K562 (cell line): ENCODE data around the gene ASCL2. TPM values are rescaled to one million over a fixed set of nuclear protein-coding genes. Genes with fewer than 3 reads are reported as not detected.

ENCODE experiments used
- ATAC-seq: fragments of 200-7000 bp; cut with Tn5 transposase; 3 replicates; pipeline ENCODE4 v1.9.1; 2020; ENCODE audit warnings: moderate library complexity
- BruUV-seq: library from RNA; stranded (reverse); fragments of 400-500 nt; replicated peaks from 2 replicates; lab custom pipeline; 2021; lab: Mats Ljungman, UMichigan
- CTCF ChIA-PET: fragments of 300-600 bp; formaldehyde crosslinking; extraction: SDS; loops from one replicate; lab custom pipeline; 2021; ENCODE audit warnings: low intra/inter-chr PET ratio; lab: Yijun Ruan, JAX
- POLR2A ChIA-PET: fragments of 300-600, 350-650 bp; sonication (Branson Sonifier 250); formaldehyde crosslinking; extraction: SDS; loops from one replicate; lab custom pipeline; 2021; ENCODE audit warnings: antibody characterized with exemption, inconsistent platforms; lab: Yijun Ruan, JAX
- DNase-seq, 4 experiments: peaks; one replicate each; pipeline versions ENCODE4 v3.0.0 to v3.0.0-alpha.2; 2011 to 2018; ENCODE audit warnings: low spot score in 3 of 4, mixed read lengths in 3 of 4; ENCODE audit errors: extremely low read depth in 1 of 4
- FAIRE-seq: peaks from 2 replicates; lab custom pipeline; 2011; peaks lifted over from hg19 to GRCh38; lab: Jason Lieb, UNC
- H2AFZ ChIP-seq: 2 replicates; pipeline ENCODE4 v1.6.0; 2011; ENCODE audit warnings: low read depth, low read length, control low read depth, inconsistent platforms
- H3K27ac ChIP-seq: fragments of 200-600 bp; 3 replicates; pipeline ENCODE4 v1.8.0; 2011; ENCODE audit warnings: low read depth, mild to moderate bottlenecking, control low read depth, inconsistent platforms, low read length, moderate library complexity, mixed read lengths; ENCODE audit errors: extremely low read depth
- H3K27me3 ChIP-seq, 2 experiments: fragments of 300-600 bp in 1 of 2; 2 replicates in 1 of 2; 3 replicates in 1 of 2; pipeline versions ENCODE4 v1.6.0 to v1.8.0; 2011; ENCODE audit warnings: inconsistent platforms in 2 of 2, low read length in 2 of 2, mild to moderate bottlenecking in 1 of 2, mixed read lengths in 1 of 2, moderate library complexity in 1 of 2; ENCODE audit not compliant: control insufficient read depth in 2 of 2, insufficient read depth in 2 of 2
- H3K36me3 ChIP-seq: fragments of 300-600 bp; 3 replicates; pipeline ENCODE4 v1.8.0; 2011; ENCODE audit warnings: mild to moderate bottlenecking, low read length, inconsistent platforms; ENCODE audit not compliant: control insufficient read depth, insufficient read depth
- H3K4me1 ChIP-seq, 2 experiments: fragments of 200-600 bp in 1 of 2; replicated peaks in 1 of 2; 2 replicates in 1 of 2; 3 replicates in 1 of 2; pipeline versions ENCODE4 v1.5.1 to v1.8.0; 2011; ENCODE audit warnings: inconsistent platforms in 2 of 2, low read length in 2 of 2, mild to moderate bottlenecking in 1 of 2, mixed read lengths in 1 of 2, moderate library complexity in 1 of 2; ENCODE audit not compliant: control insufficient read depth in 2 of 2, insufficient read depth in 2 of 2
- H3K4me2 ChIP-seq: 2 replicates; pipeline ENCODE4 v1.6.1; 2011; ENCODE audit warnings: low read length, control low read depth, inconsistent platforms, mixed read lengths; ENCODE audit not compliant: insufficient read depth
- H3K4me3 ChIP-seq: fragments of 200-600 bp; sonication (generic), shearing (Covaris generic); 2 replicates; pipeline ENCODE4 v1.5.1; 2016; ENCODE audit warnings: control low read depth, inconsistent platforms
- H3K79me2 ChIP-seq: fragments of 200-600 bp; 3 replicates; pipeline ENCODE4 v1.8.0; 2011; ENCODE audit warnings: low read length, inconsistent platforms; ENCODE audit not compliant: control insufficient read depth, insufficient read depth
- H3K9ac ChIP-seq, 2 experiments: 2 replicates each; pipeline versions ENCODE4 v1.6.0 to v1.6.1; 2011; ENCODE audit warnings: low read depth in 2 of 2, low read length in 2 of 2, control low read depth in 1 of 2, inconsistent platforms in 1 of 2, mild to moderate bottlenecking in 1 of 2, mixed read lengths in 1 of 2; ENCODE audit not compliant: insufficient read depth in 1 of 2
- H3K9me1 ChIP-seq: one replicate; pipeline ENCODE4 v1.6.0; 2011; ENCODE audit warnings: inconsistent platforms, mild to moderate bottlenecking, low read length, moderate library complexity; ENCODE audit not compliant: control insufficient read depth, insufficient read depth
- H3K9me3 ChIP-seq: replicated peaks from 2 replicates; pipeline ENCODE4 v1.5.1; 2011; ENCODE audit warnings: low read depth, low read length, inconsistent platforms; ENCODE audit not compliant: control insufficient read depth, insufficient read depth
- H4K20me1 ChIP-seq: replicated peaks from 2 replicates; pipeline ENCODE4 v1.6.1; 2011; ENCODE audit warnings: low read length, inconsistent platforms, mixed read lengths; ENCODE audit not compliant: control insufficient read depth, insufficient read depth
- CEBPG ChIP-seq, 3 experiments: fragments of 200-800 bp in 1 of 3; sonication (Bioruptor generic) in 1 of 3; sonication (generic) in 1 of 3; formaldehyde crosslinking in 1 of 3; IDR thresholded peaks in 2 of 3; conservative IDR thresholded peaks in 1 of 3; 2 replicates each; pipeline versions ENCODE4 v1.6.1 to v1.8.0; 2016 to 2022; ENCODE audit warnings: missing compliant biosample characterization in 2 of 3, missing genetic modification characterization in 2 of 3, mild to moderate bottlenecking in 1 of 3, missing genetic modification reagents in 1 of 3
- DPF2 ChIP-seq: fragments of 450-650 bp; IDR thresholded peaks from 2 replicates; pipeline ENCODE4 v1.6.1; 2016
- HDAC2 ChIP-seq: fragments of 450-650 bp; IDR thresholded peaks from 2 replicates; pipeline ENCODE4 v1.6.1; 2016; ENCODE audit warnings: mild to moderate bottlenecking
- HDAC3 ChIP-seq: fragments of 450-650 bp; IDR thresholded peaks from 2 replicates; pipeline ENCODE4 v1.6.1; 2018; ENCODE audit warnings: borderline replicate concordance, mild to moderate bottlenecking, moderate library complexity; ENCODE audit not compliant: partially characterized antibody
- KAT8 ChIP-seq: fragments of 450-650 bp; IDR thresholded peaks from 2 replicates; pipeline ENCODE4 v1.6.1; 2016; ENCODE audit warnings: low read depth, mild to moderate bottlenecking
- MXD1 ChIP-seq: fragments of 250-450 bp; sonication (Bioruptor Pico); IDR thresholded peaks from 2 replicates; pipeline ENCODE4 v1.8.0; 2021; ENCODE audit warnings: borderline replicate concordance, mild to moderate bottlenecking, moderate library complexity; ENCODE audit not compliant: poor library complexity, severe bottlenecking
- NFE2L1 ChIP-seq: fragments of 450-650 bp; IDR thresholded peaks from 2 replicates; pipeline ENCODE4 v1.6.1; 2016; ENCODE audit warnings: missing genetic modification characterization, low read depth, mild to moderate bottlenecking, missing compliant biosample characterization, moderate library complexity, borderline replicate concordance
- TCFL5 ChIP-seq: fragments of 250-450 bp; sonication (Bioruptor Pico); conservative IDR thresholded peaks from 2 replicates; pipeline ENCODE4 v1.6.1; 2021; ENCODE audit warnings: mild to moderate bottlenecking, moderate library complexity, matching md5 sums
- ZNF347 ChIP-seq: fragments of 450-650 bp; formaldehyde crosslinking; IDR thresholded peaks from 2 replicates; pipeline ENCODE4 v1.4.0; 2020; ENCODE audit warnings: low read depth, mild to moderate bottlenecking, moderate library complexity
- ZNF507 ChIP-seq: conservative IDR thresholded peaks from 2 replicates; pipeline ENCODE4 v1.6.1; 2017; ENCODE audit warnings: missing genetic modification characterization, missing compliant biosample characterization
- WGBS: fragments of 100-300 bp; shearing (Covaris generic); methylation state at CpG from one replicate; pipeline ENCODE4 v1.1.6; 2016; ENCODE audit warnings: low coverage, mixed read lengths; ENCODE audit not compliant: insufficient coverage; ENCODE audit errors: missing lambda C conversion rate; 5-methylcytosine and 5-hydroxymethylcytosine counted together
- in situ Hi-C: fragments of 300-500 bp; cut with MboI; formaldehyde crosslinking; loops from 4 replicates; pipeline ENCODE4 v1.15.0; 2018; ENCODE audit warnings: inconsistent platforms, mixed read lengths
- intact Hi-C: fragments of 100-400 bp; cut with micrococcal nuclease; formaldehyde crosslinking; loops from 2 replicates; pipeline ENCODE4 v1.14.2; 2022
- polyA plus RNA-seq, 8 experiments: library from polyadenylated mRNA; depleted of rRNA in 4 of 8; stranded (reverse) in 5 of 8; unstranded in 3 of 8; fragments of >200 nt; fragmentation: Nextera tagmentation in 2 of 8; fragmentation: Illumina TruSeq in 1 of 8; extraction: Ambion mirVana in 2 of 8; extraction: Trizol in 1 of 8; gene quantifications; 2 replicates each; pipeline versions ENCODE4 v1.2.1 to v1.2.3, GENCODE V29; 2011 to 2014; ENCODE audit warnings: inconsistent platforms in 1 of 8, missing spikeins in 1 of 8
- total RNA-seq, 7 experiments: library from RNA; depleted of rRNA in 6 of 7; stranded (reverse); fragments of >200 nt in 6 of 7; fragmentation: Illumina TruSeq in 2 of 7; extraction: Trizol in 2 of 7; gene quantifications; 2 replicates each; pipeline versions ENCODE4 v1.2.1 to v1.2.3, GENCODE V29; 2011 to 2021; ENCODE audit warnings: low replicate concordance in 1 of 7

The ASCL2 gene
- total and polyA plus RNA-seq, 9 of the 15 experiments (the other 6 are each of a cell fraction or from before 2014, with no cell fraction given), result 0.11 to 1.4 (median 0.36) TPM; not detected in 2

DNA sequence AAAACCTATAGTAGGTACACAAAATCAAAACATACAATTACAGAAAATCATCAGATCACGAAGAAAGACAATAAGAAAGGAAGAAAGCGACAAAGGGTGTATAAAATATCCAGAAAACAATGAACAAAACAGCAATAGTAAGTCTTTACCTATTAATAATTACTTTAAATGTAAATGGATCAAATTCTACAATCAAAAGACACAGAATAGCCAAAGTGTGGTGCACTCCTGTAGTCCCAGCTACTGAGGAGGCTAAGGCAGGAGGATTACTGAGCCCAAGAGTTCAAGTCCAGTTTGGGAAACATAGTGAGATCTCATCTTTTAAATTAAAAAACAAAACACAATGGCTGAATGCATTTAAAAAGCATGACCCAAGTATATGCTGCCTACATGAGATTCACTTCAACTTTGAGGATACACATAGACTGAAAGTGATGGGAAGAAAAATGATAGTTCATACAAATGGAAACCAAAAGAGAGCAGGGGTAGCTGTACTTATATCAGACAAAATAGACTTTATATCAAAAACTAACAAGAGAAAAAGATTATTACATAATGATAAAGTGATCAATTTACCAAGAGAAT is 40.6 kb downstream of the ASCL2 start:
- no peak overlapping the region for H3K4me2 ChIP-seq
- WGBS, result 0% methylated on average over 2 of the region's 2 CpGs
- peaks cover 3 to 9% of the 10 kb centered on the region in 2 experiments for H3K27me3 ChIP-seq
- H3K36me3 ChIP-seq, result no peaks in the 10 kb centered on the region
- FAIRE-seq (no peak), DNase-seq (no peak), ATAC-seq (no peak)
- no peaks in the 10 kb centered on the region for H4K20me1 ChIP-seq
- POLR2A ChIA-PET, result interaction anchor here (0.7 kb wide), 1 partner anchor 34 kb away, joined by 3 read pairs; no protein-coding TSS in a partner anchor
- H3K9ac ChIP-seq, result no peak overlapping the region
- no peaks in the 10 kb centered on the region for H3K79me2 ChIP-seq
- H3K4me3 ChIP-seq, result no peak overlapping the region
- H3K27ac ChIP-seq, result no peak overlapping the region
- BruUV-seq, result no TSS peak
- no peaks in the 10 kb centered on the region; the same call in 1 of the 2 replicates for H3K9me3 ChIP-seq
- in situ Hi-C loops (no loop called here), intact Hi-C loops (no loop called here)
- CTCF ChIA-PET, result no interaction called here
- H3K4me1 ChIP-seq, result no peaks in the 10 kb centered on the region
- no peaks in the 10 kb centered on the region for H3K9me1 ChIP-seq
- no peak for TF ChIP-seq TCFL5 (CRISPR knock-in tag)
- peak; percentile 96 for TF ChIP-seq ZNF507 (tag)
- H2AFZ ChIP-seq, result no peak overlapping the region

DNA sequence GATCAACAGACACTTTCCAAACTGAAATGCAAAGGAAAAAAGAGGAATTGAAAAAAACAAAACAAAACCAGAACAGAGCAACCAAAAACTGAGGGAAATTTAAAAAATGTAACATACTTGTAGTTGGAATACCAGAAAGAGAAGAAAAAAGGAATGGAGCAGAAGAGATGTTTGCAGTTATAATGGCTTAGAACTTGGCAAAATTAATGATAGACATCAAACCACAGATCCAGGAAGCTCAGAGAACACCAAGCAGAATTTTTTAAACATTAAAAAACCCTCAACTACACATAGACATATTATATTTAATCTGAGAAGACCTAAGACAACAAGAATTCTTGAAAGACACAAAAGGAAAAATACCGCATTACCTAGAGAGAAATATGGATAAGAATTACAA is 46.1 kb downstream of the ASCL2 start:
- intact Hi-C loops, result no loop called here
- TF ChIP-seq NFE2L1 (tag), result no peak
- TF ChIP-seq MXD1 (CRISPR knock-in tag), result no peak
- TF ChIP-seq KAT8, result no peak
- no peak for TF ChIP-seq CEBPG (CRISPR knock-in tag; IDR thresholded peaks at IDR 0.05)
- TF ChIP-seq CEBPG (tag; conservative IDR thresholded peaks at IDR 0.05 in 1 of 2, IDR thresholded peaks at IDR 0.05 in 1 of 2), result no peak
- no peak for TF ChIP-seq ZNF347 (CRISPR knock-in tag)
- no peak for TF ChIP-seq HDAC3
- TF ChIP-seq HDAC2, result no peak
- TF ChIP-seq DPF2, result no peak

More for the DNA sequence above, 46.1 kb downstream of the ASCL2 start:
- no TSS peak for BruUV-seq
- ChIA-PET CTCF (no interaction called here), POLR2A (no interaction called here)
- Histone ChIP-seq H3K9me3 (no peaks in the 10 kb centered on the region; the same call in 1 of the 2 replicates), H3K4me3 (no peak overlapping the region), H3K4me1 (no peaks in the 10 kb centered on the region), H3K27ac (no peak overlapping the region), H3K9me1 (no peaks in the 10 kb centered on the region), H4K20me1 (no peaks in the 10 kb centered on the region), H3K9ac (no peak overlapping the region), H3K36me3 (no peaks in the 10 kb centered on the region), H3K79me2 (no peaks in the 10 kb centered on the region), H3K27me3 (peaks cover 0 to 10% of the 10 kb centered on the region in 2 experiments; a peak in 2 of 5 replicates), H3K4me2 (no peak overlapping the region), H2AFZ (no peak overlapping the region)
- FAIRE-seq (no peak), DNase-seq (no peak), ATAC-seq (no peak)
- WGBS, result 0% methylated on average over 1 of the region's 1 CpG
- in situ Hi-C loops, result no loop called here
